ENCODE measurements around the gene SLCO3A1. TPM values are rescaled to one million over a fixed set of nuclear protein-coding genes. Genes with fewer than 3 reads are reported as not detected.

The SLCO3A1 gene
- total and polyA plus RNA-seq, 4 donors: 1.6 to 3.6 (median 2.4) TPM

- H3K4me1 ChIP-seq (ENCODE audit: control insufficient read depth in 4 of 4, insufficient read depth in 4 of 4, low read length in 3 of 4): peaks cover 4 to 32% (median 24%) of the 10 kb centered on the region in 4 donors
- no peaks in the 10 kb centered on the region for H3K9me3 ChIP-seq (ENCODE audit: control insufficient read depth in 4 of 4, low read length in 3 of 4)
- H3K27ac ChIP-seq (ENCODE audit: low read depth in 1 of 2, low read length in 2 of 2): no peak overlapping the region
- H3K4me3 ChIP-seq (ENCODE audit: low read depth in 1 of 3, low read length in 3 of 3): no peak overlapping the region
- H3K36me3 ChIP-seq (ENCODE audit: control insufficient read depth in 4 of 4, insufficient read depth in 3 of 4, low read depth in 1 of 4, low read length in 3 of 4): no peaks in the 10 kb centered on the region
- H3K9ac ChIP-seq (ENCODE audit: low read depth in 1 of 2, low read length in 2 of 2): no peak overlapping the region
- 96% methylated on average over 17 of the region's 17 CpGs for WGBS
- no peaks in the 10 kb centered on the region for H3K27me3 ChIP-seq (ENCODE audit: control insufficient read depth in 4 of 4, insufficient read depth in 4 of 4, low read length in 3 of 4)
- TF ChIP-seq REST (IDR thresholded peaks at IDR 0.05) (no peak), SP1 (IDR thresholded peaks at IDR 0.05) (no peak), ZBTB33 (IDR thresholded peaks at IDR 0.05) (no peak), JUND (IDR thresholded peaks at IDR 0.05) (no peak), RAD21 (IDR thresholded peaks at IDR 0.05) (no peak), GABPA (IDR thresholded peaks at IDR 0.05 in 1 of 2, conservative IDR thresholded peaks at IDR 0.05 in 1 of 2) (no peak), EGR1 (IDR thresholded peaks at IDR 0.05; ENCODE audit: low read depth in 2 of 2) (no peak), FOXA2 (IDR thresholded peaks at IDR 0.05) (no peak), TAF1 (conservative IDR thresholded peaks at IDR 0.05) (no peak), FOXA1 (IDR thresholded peaks at IDR 0.05) (no peak), NR2F2 (IDR thresholded peaks at IDR 0.05) (no peak), RXRA (IDR thresholded peaks at IDR 0.05) (no peak), YY1 (IDR thresholded peaks at IDR 0.05) (no peak)
- no peak for DNase-seq (ENCODE audit: low spot score)
Measured at GRCh38 chr15:92162657-92163056, 309.1 kb downstream of the SLCO3A1 start.

- 80% methylated on average over 10 of the region's 10 CpGs for WGBS
- Histone ChIP-seq H3K4me1 (ENCODE audit: control insufficient read depth in 4 of 4, insufficient read depth in 4 of 4, low read length in 3 of 4) (peaks cover 5 to 42% (median 29%) of the 10 kb centered on the region in 4 donors), H3K4me3 (ENCODE audit: low read depth in 1 of 3, low read length in 3 of 3) (no peak overlapping the region), H3K27me3 (ENCODE audit: control insufficient read depth in 4 of 4, insufficient read depth in 4 of 4, low read length in 3 of 4) (no peaks in the 10 kb centered on the region), H3K27ac (ENCODE audit: low read depth in 1 of 2, low read length in 2 of 2) (no peak overlapping the region), H3K36me3 (ENCODE audit: control insufficient read depth in 4 of 4, insufficient read depth in 3 of 4, low read depth in 1 of 4, low read length in 3 of 4) (no peaks in the 10 kb centered on the region), H3K9me3 (ENCODE audit: control insufficient read depth in 4 of 4, low read length in 3 of 4) (no peaks in the 10 kb centered on the region), H3K9ac (ENCODE audit: low read depth in 1 of 2, low read length in 2 of 2) (no peak overlapping the region)
- no peak for DNase-seq (ENCODE audit: low spot score)
- TF ChIP-seq JUND (IDR thresholded peaks at IDR 0.05) (no peak), ZBTB33 (IDR thresholded peaks at IDR 0.05) (no peak), FOXA2 (IDR thresholded peaks at IDR 0.05) (no peak), RXRA (IDR thresholded peaks at IDR 0.05) (no peak), ATF3 (IDR thresholded peaks at IDR 0.05) (no peak), CTCF (IDR thresholded peaks at IDR 0.05; ENCODE audit: low read depth, low read length, missing input control) (no peak), TAF1 (conservative IDR thresholded peaks at IDR 0.05) (no peak), REST (IDR thresholded peaks at IDR 0.05) (no peak), YY1 (IDR thresholded peaks at IDR 0.05) (no peak), HNF4A (conservative IDR thresholded peaks at IDR 0.05) (no peak), HNF4G (IDR thresholded peaks at IDR 0.05) (no peak), FOXA1 (IDR thresholded peaks at IDR 0.05) (no peak), EGR1 (IDR thresholded peaks at IDR 0.05; ENCODE audit: low read depth in 2 of 2) (no peak), GABPA (IDR thresholded peaks at IDR 0.05 in 1 of 2, conservative IDR thresholded peaks at IDR 0.05 in 1 of 2) (no peak), SP1 (IDR thresholded peaks at IDR 0.05) (no peak), NR2F2 (IDR thresholded peaks at IDR 0.05) (no peak), MAX (IDR thresholded peaks at IDR 0.05) (no peak)
Measured at GRCh38 chr15:92163641-92164040, 310.1 kb downstream of the SLCO3A1 start.
